ENCODE results near the gene MPC2.
"Not testable (repeated sequence)": the region's sequence is repeated elsewhere in the genome, so short reads cannot be mapped to it uniquely, and the experiment has no call there.

Gene MPC2

GRCh38 chr1:167934426-167935215 is 2.3 kb downstream of the MPC2 start:
- DNase-seq: no peak

- DNase-seq: no peak
These were observed 3.1 kb downstream of the MPC2 start for GRCh38 chr1:167933788-167934187.

GRCh38 chr1:167929725-167930124 is 7.1 kb downstream of the MPC2 start:
- DNase-seq: no peak

- not testable (repeated sequence) for DNase-seq
These were observed 8.0 kb downstream of the MPC2 start for GRCh38 chr1:167928919-167929318.

GRCh38 chr1:167928457-167928852 is 8.4 kb downstream of the MPC2 start:
- DNase-seq: no peak

GRCh38 chr1:167927046-167927754 is 9.7 kb downstream of the MPC2 start:
- DNase-seq: no peak

- no peak for DNase-seq
These were observed 10.3 kb downstream of the MPC2 start for GRCh38 chr1:167926486-167926997.

- DNase-seq: no peak
These were observed 12.2 kb downstream of the MPC2 start for GRCh38 chr1:167924543-167925231.

GRCh38 chr1:167924102-167924501 is 12.8 kb downstream of the MPC2 start:
- DNase-seq: no peak

GRCh38 chr1:167923324-167924056 is 13.4 kb downstream of the MPC2 start:
- no peak for DNase-seq

GRCh38 chr1:167922611-167923074 is 14.2 kb downstream of the MPC2 start:
- DNase-seq: no peak

- no peak for DNase-seq
These were observed 14.8 kb downstream of the MPC2 start for GRCh38 chr1:167922023-167922422.

- DNase-seq: no peak
These were observed 19.9 kb downstream of the MPC2 start for GRCh38 chr1:167916766-167917511.

GRCh38 chr1:167915569-167915968 is 21.3 kb downstream of the MPC2 start:
- DNase-seq: no peak

- no peak for DNase-seq
These were observed 22.9 kb downstream of the MPC2 start, which contains the start of gene ADCY10 for GRCh38 chr1:167913895-167914496. Gene ADCY10, minus strand, starts transcription at chr1:167914134. Its CDS starts 8,994 bp downstream, at chr1:167905140.

- no peak for DNase-seq
These were observed 24.6 kb downstream of the MPC2 start for GRCh38 chr1:167912294-167912693.

- no peak for DNase-seq
These were observed 25.5 kb downstream of the MPC2 start for GRCh38 chr1:167911413-167911812.

- no peak for DNase-seq
These were observed 26.3 kb downstream of the MPC2 start for GRCh38 chr1:167910530-167910929.

- DNase-seq: no peak
These were observed 27.1 kb downstream of the MPC2 start for GRCh38 chr1:167909691-167910180.

GRCh38 chr1:167905671-167906070 is 31.2 kb downstream of the MPC2 start:
- no peak for DNase-seq

GRCh38 chr1:167905182-167905581 is 31.7 kb downstream of the MPC2 start:
- no peak for DNase-seq
